Adrenal gland (tissue), 12 donors: ENCODE data around the gene STRN3. TPM values are rescaled to one million over a fixed set of nuclear protein-coding genes. Genes with fewer than 3 reads are reported as not detected.

Experiments
- DNase-seq, 7 donors: peaks; one replicate each; pipeline ENCODE4 v3.0.0-alpha.2; 2019 to 2020
- H3K27ac ChIP-seq, 5 donors: fragments of 200-600 bp; sonication (generic) in 4 of 5; 1 replicate in 3 of 5; 2 replicates in 2 of 5; pipeline versions ENCODE4 v1.5.1 to v1.8.0; 2016 to 2020; ENCODE audit warnings: mild to moderate bottlenecking in 1 of 5
- H3K27me3 ChIP-seq: fragments of 200-600 bp; 2 replicates; pipeline ENCODE4 v1.8.0; 2021
- H3K36me3 ChIP-seq, 2 donors: fragments of 200-600 bp; replicated peaks in 1 of 2; 1 replicate in 1 of 2; 2 replicates in 1 of 2; pipeline versions ENCODE4 v1.5.1 to v1.8.0; 2018 to 2022
- H3K4me1 ChIP-seq, 2 donors: fragments of 200-600 bp; replicated peaks in 1 of 2; 1 replicate in 1 of 2; 2 replicates in 1 of 2; pipeline versions ENCODE4 v1.5.1 to v1.8.0; 2018 to 2021
- H3K4me3 ChIP-seq, 4 donors: fragments of 200-600 bp; sonication (generic) in 3 of 4; one replicate each; pipeline ENCODE4 v1.5.1; 2016 to 2018
- H3K9me3 ChIP-seq, 3 donors: fragments of 200-600 bp; sonication (generic) in 1 of 3; replicated peaks in 1 of 3; 1 replicate in 2 of 3; 2 replicates in 1 of 3; pipeline versions ENCODE4 v1.5.1 to v1.8.0; 2016 to 2021
- POLR2A ChIP-seq, 2 donors: fragments of 450-650 bp; IDR thresholded peaks; one replicate each; pipeline ENCODE4 v1.6.1; 2017; ENCODE audit warnings: antibody characterized with exemption in 2 of 2, mild to moderate bottlenecking in 2 of 2, moderate library complexity in 1 of 2
- WGBS, 4 donors: extraction: QIAGEN DNeasy Blood & Tissue Kit in 2 of 4; methylation state at CpG; one replicate each; pipeline versions ENCODE4 v1.1.5 to v1.1.7; 2013 to 2017; 5-methylcytosine and 5-hydroxymethylcytosine counted together
- intact Hi-C, 2 donors: fragments of 100-400 bp; cut with DNase I; formaldehyde crosslinking; loops; one replicate each; pipeline versions ENCODE4 v1.14.1 to v1.15.0; 2022 to 2023
- polyA plus RNA-seq, 3 donors: library from polyadenylated mRNA; stranded (reverse); fragments of 200-250 nt in 2 of 3; fragments of 350-450 nt in 1 of 3; fragmentation: Illumina TruSeq in 1 of 3; extraction: RNeasy Lipid Tissue Mini Kit (QIAGEN cat#74804) in 1 of 3; gene quantifications; one replicate each; pipeline ENCODE4 v1.2.3, GENCODE V29; 2013 to 2014
- total RNA-seq, 9 donors: library from RNA; depleted of rRNA in 4 of 9; stranded (reverse); fragments of >200 nt in 4 of 9; fragments of 120-200 nt in 1 of 9; fragmentation: NEBNext Ultra II Directional in 1 of 9; extraction: Animal tissue kit (Norgen Biotek cat#: 25700) in 1 of 9; gene quantifications; one replicate each; pipeline versions ENCODE4 v1.1.0 to v1.2.4, GENCODE V29; 2013 to 2023
- TF ChIP-seq, protein P1 (sequence below), 6 experiments: fragments of 450-650 bp in 4 of 6; fragments of 200-600 bp in 2 of 6; sonication (generic) in 1 of 6; IDR thresholded peaks; 1 replicate in 5 of 6; 2 replicates in 1 of 6; pipeline versions ENCODE4 v1.5.1 to v1.8.0; 2016 to 2021; ENCODE audit warnings: antibody characterized with exemption in 6 of 6, mild to moderate bottlenecking in 2 of 6, moderate library complexity in 1 of 6
- donor health status: healthy with polysubstance abuse.
- donor health status: Bipolar disorder and iron deficiency.
- donor health status: DM: yes; HTN: yes; CAD: no.
- donor health status: DM: no; HTN: no; CAD: no.
- donor health status: DM: no; HTN: no; CAD: no.
- donor health status: DM: yes; HTN: yes; CAD: no.

The STRN3 gene
- total and polyA plus RNA-seq, 12 donors, result 11.0 to 61.2 (median 36.2) TPM

DNA sequence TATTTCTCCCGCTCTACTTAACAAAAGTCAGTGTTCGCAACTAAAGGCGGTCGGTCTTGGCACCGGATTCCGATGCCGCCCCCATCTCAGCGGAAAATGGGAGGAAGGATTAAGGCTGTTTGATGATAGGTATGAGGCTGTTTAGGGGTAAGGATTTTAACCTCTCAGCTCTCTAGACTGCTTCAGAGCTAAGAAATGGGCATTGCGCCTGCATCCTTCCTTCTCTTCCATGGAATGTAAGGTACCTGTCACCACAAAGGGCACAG lies 150.5 kb downstream of the STRN3 start:
- WGBS, 4 donors, result 21 to 45% (median 25%) methylated on average over 3 to 9 of the region's 9 CpGs
- Histone ChIP-seq H3K4me3 (no peak overlapping the region), H3K27ac (no peak overlapping the region), H3K36me3 (no peaks in the 10 kb centered on the region), H3K4me1 (peaks cover 14 to 19% of the 10 kb centered on the region in 2 donors), H3K9me3 (no peaks in the 10 kb centered on the region), H3K27me3 (peaks cover 24% of the 10 kb centered on the region)
- DNase-seq, result no peak
- intact Hi-C loops, result no loop called here
- TF ChIP-seq, protein P1, sequence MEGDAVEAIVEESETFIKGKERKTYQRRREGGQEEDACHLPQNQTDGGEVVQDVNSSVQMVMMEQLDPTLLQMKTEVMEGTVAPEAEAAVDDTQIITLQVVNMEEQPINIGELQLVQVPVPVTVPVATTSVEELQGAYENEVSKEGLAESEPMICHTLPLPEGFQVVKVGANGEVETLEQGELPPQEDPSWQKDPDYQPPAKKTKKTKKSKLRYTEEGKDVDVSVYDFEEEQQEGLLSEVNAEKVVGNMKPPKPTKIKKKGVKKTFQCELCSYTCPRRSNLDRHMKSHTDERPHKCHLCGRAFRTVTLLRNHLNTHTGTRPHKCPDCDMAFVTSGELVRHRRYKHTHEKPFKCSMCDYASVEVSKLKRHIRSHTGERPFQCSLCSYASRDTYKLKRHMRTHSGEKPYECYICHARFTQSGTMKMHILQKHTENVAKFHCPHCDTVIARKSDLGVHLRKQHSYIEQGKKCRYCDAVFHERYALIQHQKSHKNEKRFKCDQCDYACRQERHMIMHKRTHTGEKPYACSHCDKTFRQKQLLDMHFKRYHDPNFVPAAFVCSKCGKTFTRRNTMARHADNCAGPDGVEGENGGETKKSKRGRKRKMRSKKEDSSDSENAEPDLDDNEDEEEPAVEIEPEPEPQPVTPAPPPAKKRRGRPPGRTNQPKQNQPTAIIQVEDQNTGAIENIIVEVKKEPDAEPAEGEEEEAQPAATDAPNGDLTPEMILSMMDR (IDR thresholded peaks at IDR 0.05), result no peak
- no peak for TF ChIP-seq POLR2A (IDR thresholded peaks at IDR 0.05)

DNA sequence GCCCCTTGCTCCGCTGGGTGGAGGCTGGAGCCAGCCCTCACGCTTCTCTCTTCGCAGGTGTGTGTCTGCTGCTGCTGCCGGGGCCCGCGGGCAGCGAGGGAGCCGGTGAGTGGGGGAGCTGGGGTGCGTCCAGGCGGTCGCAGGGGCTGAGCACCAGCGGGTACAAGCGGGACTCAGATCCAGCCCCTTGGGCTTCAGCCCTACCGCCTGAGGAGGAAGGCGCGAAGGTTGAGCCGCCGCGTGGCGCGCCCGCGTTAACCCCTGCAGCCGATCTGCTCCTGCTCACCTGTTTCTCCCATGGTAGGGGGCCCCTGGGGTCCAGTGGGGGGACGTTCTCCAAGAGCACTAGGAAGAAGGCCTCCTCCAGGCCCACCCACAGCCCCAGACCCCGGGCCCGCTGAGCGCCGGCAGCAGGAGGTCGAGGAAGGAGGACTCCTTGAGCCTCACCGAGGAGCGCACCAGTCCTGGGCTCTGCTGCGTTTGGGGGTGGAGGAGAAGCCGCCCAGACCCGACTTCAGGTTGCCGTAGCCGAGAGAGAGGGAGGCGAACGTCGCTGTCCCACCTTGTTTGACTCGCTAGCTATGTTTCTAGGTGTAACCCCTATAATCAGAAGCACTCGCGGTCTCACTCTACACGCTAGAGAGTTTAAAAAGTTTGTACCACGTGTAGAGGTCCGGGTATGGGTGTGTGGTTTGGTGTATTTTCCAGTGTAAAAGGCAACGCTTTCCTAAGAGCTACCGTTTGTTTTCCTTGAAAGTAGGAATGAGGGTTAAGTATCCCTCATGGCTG lies 151.0 kb downstream of the STRN3 start:
- no peak for TF ChIP-seq POLR2A (IDR thresholded peaks at IDR 0.05)
- TF ChIP-seq, protein P1 (IDR thresholded peaks at IDR 0.05), result no peak
- no peak for DNase-seq
- WGBS, 4 donors, result 3 to 7% (median 4%) methylated on average over 10 to 48 of the region's 48 CpGs
- no peaks in the 10 kb centered on the region for H3K36me3 ChIP-seq
- no peaks in the 10 kb centered on the region for H3K9me3 ChIP-seq
- peak overlapping the region in 3 of 4 donors; percentile 11 to 72 (median 33) for H3K4me3 ChIP-seq
- H3K27ac ChIP-seq, result no peak overlapping the region
- peaks cover 24% of the 10 kb centered on the region for H3K27me3 ChIP-seq
- peaks cover 14 to 19% of the 10 kb centered on the region in 2 donors for H3K4me1 ChIP-seq
- intact Hi-C loops, result no loop called here

DNA sequence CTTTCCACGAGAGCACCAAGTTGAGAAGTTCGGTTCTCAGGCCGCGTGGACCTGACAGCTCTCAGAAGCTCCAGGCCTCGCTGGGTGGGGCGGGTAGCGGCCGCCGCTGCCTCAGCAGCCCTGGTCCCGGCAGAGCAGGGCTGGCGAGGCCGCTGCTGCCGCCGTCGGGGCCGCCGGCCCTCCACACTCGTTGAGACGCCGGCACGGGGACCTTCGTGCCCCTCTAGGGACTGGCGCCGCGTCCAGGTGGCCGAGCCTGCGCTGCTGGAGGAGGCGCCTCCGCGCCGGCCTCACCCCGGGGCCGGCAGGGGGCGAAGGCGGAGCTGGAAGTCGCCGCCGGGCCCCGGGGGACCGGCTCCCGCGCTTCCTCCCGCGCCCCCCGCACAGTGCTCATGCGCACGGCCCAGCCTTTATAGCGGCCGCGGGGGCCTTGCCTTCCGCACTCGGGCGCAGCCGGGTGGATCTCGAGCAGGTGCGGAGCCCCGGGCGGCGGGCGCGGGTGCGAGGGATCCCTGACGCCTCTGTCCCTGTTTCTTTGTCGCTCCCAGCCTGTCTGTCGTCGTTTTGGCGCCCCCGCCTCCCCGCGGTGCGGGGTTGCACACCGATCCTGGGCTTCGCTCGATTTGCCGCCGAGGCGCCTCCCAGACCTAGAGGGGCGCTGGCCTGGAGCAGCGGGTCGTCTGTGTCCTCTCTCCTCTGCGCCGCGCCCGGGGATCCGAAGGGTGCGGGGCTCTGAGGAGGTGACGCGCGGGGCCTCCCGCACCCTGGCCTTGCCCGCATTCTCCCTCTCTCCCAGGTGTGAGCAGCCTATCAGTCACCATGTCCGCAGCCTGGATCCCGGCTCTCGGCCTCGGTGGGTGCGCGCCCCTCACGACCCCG lies 151.8 kb downstream of the STRN3 start, which contains the start of gene COCH:
COCH (plus strand) TSS at position 440 of the 879 bp plus-strand sequence; CDS start at position 820, 380 bp downstream.
- 0 to 9% (median 6%) methylated on average over 8 to 99 of the region's 99 CpGs for WGBS, 4 donors
- Histone ChIP-seq H3K27me3 (peaks cover 24% of the 10 kb centered on the region), H3K27ac (no peak within 1 kb of the TSS), H3K4me1 (peaks cover 14 to 19% of the 10 kb centered on the region in 2 donors), H3K9me3 (no peaks in the 10 kb centered on the region), H3K36me3 (no peaks in the 10 kb centered on the region), H3K4me3 (peak within 1 kb of the TSS in 3 of 4 donors; percentile 11 to 72 (median 33))
- TF ChIP-seq POLR2A (IDR thresholded peaks at IDR 0.05), result no peak
- TF ChIP-seq, protein P1 (IDR thresholded peaks at IDR 0.05), result peak in 2 of 6 experiments; percentile 36 to 44
- intact Hi-C loops, result no loop called here
- DNase-seq, result peak in 2 of 7 donors; percentile 14 to 17
